ENCODE data around the gene ADAM22. TPM values are rescaled to one million over a fixed set of nuclear protein-coding genes. Genes with fewer than 3 reads are reported as not detected.

ADAM22 gene
- total RNA-seq, 1 donor from 2014 or later: 2.3 TPM

- no peak for DNase-seq (ENCODE audit: low spot score)
Observed at GRCh38 chr7:88041583-88041982, 107.5 kb downstream of the ADAM22 start.

DNA sequence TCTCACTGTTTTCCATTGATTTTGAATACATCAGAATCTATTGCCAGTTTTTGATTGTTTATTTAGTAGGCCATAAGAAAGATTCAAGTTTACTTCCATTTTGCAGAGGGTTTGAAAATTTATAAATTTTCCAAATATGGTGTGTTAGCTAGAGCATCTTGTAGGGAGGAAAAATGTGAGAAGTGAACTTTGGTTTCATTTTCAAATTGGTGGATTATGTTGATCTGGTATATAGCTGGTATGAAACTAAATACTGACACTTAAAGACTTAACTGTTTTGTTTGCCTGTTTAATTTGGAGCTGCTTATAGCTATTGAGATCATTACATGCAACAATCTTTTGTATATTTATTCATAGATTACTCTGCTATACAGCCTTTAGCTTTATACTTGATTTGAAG, 108.1 kb downstream of the ADAM22 start:
- DNase-seq (ENCODE audit: low spot score): no peak

DNA sequence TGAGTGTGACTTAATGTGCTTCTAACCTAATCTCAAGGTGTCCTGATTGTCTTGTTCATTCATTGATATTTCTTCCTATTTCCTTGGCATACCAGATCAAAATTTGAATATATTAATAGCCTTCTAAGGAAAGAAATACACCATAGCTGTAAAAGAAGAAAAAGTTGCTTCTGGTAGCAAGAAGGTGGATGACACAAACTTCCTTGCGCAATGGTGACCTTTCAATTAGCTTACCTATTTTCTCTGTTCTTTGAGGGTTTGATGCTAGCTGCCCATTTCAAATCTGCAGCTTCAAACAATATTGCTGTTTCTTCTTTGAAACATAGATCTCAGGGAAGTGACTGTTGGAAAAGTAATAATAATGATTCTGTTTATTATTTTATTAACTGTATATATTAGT, 108.8 kb downstream of the ADAM22 start:
- no peak for DNase-seq (ENCODE audit: low spot score)

- DNase-seq (ENCODE audit: low spot score): no peak
Observed at GRCh38 chr7:88044069-88044468, 110.0 kb downstream of the ADAM22 start.

DNA sequence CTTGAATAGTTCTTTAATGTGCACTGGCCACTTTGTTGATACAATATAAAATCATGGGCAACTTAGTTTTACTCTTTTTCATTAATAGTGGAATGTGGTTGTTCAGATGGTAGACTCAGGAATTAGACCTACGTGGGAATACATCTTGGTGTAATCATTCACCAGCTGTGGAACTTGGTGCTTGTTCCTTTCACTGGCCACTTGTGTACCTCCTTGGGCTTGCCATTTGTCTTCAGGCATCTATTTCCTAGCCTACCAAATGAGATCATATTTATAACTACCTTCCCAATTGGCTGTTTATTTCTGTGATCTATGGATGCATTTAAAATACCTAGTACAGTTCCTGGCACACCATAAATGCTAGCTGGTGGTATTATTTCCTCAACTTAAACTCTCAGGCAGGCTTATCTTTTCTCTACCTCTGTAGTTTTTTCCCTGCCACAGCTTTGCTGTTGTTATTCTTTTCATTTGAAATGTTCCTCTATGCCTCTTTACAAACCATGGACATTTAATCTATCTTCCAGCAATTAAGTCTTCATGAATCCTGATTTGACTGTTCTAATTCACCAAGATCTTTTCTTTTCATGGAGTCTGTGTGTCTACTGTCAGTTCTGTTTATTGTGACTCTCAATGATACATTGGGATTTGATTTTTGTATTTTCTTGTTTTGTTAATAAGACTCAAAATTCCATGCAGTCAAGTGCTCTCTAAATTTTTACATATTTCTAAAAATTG, 113.0 kb downstream of the ADAM22 start:
- DNase-seq (ENCODE audit: low spot score): no peak

DNA sequence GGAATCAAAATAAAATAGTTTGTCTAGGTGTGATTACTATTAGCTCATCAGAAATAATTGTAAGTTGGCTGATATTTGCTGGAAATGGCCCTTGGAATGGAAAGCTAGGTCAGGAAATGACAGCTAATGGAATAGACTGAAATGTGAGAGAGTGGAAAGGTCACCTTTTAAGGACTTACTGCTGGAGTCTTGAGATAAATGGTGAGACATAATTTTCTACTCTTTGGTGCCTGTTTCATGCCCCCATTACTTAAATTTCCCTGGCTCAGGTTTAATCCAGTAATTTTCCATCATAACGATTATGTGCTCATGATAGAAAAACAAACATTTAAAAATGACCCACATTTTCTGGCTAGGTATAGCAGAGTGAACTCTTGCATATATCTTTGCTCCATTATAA, 123.6 kb downstream of the ADAM22 start:
- DNase-seq (ENCODE audit: low spot score): no peak

GRCh38 chr7:88062238-88062637, 128.2 kb downstream of the ADAM22 start:
- DNase-seq (ENCODE audit: low spot score): no peak

DNA sequence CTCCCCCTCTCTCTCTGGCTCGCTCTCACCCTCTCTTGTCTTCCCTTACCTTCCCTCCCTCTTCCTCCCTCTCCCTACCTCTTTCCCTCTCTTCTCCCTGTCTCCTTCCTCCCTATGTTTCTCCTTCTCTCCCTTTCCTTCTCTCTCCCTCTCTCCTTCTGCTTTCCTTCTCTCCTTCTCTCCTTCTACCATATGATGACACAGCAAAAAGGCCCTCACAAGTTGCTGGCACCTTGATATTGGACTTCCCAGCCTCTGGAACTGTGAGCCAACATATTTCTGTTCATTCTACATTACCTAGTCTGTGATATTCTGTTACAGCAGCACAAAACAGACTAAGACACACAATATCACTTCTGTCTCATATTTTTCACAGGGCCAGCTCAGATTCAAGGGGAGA, 135.0 kb downstream of the ADAM22 start:
- DNase-seq (ENCODE audit: low spot score): no peak

DNA sequence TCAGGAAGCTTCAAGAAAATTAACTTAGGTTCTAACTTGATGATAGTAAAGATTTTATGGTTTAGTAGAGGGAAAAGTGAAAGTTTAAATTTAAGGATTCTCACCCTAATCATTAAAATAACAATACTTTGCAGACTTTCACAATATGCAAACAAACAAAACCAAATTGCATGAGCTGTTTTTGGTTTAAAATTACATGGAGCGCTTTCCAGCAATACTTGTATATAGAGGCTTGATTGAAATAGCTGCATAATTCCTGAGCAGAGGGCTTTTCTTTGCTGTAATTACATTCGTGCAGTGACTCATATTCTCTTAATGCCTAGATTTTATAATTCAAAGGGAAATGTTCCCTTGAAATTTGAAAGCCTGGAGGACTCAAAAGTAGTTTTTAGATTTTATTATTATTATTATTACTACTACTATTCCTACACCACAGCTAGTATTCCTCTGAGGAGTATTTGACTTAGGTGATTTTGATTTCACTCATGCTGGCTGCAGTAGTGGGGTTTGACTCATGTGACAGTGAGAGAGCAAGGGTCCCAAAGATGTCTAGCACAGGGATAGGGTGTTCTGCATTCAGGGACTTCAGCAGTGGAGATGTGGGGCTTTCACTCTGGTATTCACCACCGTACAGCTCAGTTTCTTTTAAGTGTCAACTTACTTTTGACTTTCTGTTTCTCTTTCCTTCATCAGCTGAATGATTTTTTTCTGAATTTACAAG, 138.1 kb downstream of the ADAM22 start:
- no peak for DNase-seq (ENCODE audit: low spot score)

GRCh38 chr7:88072715-88073055, 138.6 kb downstream of the ADAM22 start:
- DNase-seq (ENCODE audit: low spot score): no peak

DNA sequence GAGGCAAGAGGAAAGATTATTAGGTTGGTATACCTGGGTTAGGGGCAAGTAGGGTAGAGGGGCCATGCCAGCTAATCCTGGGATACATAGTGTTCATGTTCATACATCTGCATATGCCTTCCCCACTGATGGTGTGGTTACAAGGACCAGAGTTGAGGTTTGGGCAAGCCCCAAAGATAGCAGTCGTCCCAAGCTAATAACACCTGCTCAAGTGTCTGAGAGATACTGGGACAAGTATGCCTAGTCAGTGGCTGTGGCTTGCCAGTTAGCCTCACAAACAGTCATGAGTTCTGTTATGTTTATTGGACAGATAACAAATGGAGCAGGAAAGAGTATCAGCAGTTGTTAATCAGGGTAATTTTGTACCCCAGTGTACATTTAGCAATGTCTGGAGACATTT, 139.6 kb downstream of the ADAM22 start:
- no peak for DNase-seq (ENCODE audit: low spot score)

DNA sequence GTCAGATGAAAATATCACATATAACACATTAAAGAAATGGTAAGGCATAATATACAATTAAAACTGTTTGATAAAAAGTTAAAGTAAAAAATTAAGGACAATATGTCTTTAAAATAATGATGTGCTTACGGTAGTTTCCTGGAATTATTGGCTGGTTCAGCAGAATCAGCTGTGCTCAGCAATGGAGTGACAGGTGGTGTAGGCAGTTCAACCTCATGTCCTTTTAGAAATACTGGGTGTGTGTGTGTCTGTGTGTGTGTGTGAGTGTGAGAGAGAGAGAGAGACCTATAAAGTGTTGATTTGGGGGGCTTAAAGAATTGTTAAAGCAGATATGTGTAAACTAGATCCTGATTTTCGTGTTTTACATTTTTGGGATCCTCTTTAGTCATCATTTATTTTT, 141.2 kb downstream of the ADAM22 start:
- DNase-seq (ENCODE audit: low spot score): no peak

GRCh38 chr7:88083883-88084282, 149.8 kb downstream of the ADAM22 start:
- DNase-seq (ENCODE audit: low spot score): no peak

DNA sequence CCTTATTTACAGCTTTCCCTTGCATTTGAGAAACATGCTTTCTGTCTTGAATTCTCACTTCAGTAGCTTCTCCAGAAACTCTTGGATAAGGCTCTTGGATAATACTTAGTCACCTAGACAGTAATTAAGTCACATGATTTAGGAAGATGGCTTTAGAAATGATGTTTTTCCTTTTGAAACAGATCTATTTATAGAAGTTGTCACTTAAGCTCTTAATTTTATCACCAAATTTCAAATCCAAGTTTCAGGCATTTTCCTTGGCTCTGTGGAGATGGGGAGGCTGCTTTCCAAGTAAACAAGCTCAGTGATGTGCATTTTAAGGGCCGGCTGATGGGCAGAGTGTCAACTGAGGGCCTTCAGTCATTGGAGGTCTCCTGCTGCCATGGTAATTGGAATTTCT, 155.5 kb downstream of the ADAM22 start:
- no peak for DNase-seq (ENCODE audit: low spot score)

- no peak for DNase-seq (ENCODE audit: low spot score)
Observed at GRCh38 chr7:88090240-88090639, 156.2 kb downstream of the ADAM22 start.

- no peak for DNase-seq (ENCODE audit: low spot score)
Observed at GRCh38 chr7:88090671-88091070, 156.6 kb downstream of the ADAM22 start.

GRCh38 chr7:88091988-88092675, 158.1 kb downstream of the ADAM22 start:
- no peak for DNase-seq (ENCODE audit: low spot score)

DNA sequence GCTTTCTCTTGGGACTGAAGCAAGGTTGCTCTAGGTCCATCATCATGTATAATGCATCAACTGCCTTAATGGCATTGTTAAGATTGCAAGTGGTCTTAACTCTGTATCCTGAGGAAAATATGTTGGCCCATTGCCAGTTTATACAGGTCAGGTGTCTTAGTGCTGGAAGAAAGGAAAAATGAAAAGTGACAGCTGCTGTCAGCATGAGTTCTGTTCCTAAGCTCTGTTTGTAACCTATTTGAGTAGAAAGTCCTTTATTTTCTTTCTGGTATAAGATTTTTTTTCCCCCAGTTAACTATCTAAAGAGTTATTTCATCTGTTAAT, 158.6 kb downstream of the ADAM22 start:
- DNase-seq (ENCODE audit: low spot score): no peak

GRCh38 chr7:88101769-88102168, 167.7 kb downstream of the ADAM22 start:
- DNase-seq (ENCODE audit: low spot score): no peak

DNA sequence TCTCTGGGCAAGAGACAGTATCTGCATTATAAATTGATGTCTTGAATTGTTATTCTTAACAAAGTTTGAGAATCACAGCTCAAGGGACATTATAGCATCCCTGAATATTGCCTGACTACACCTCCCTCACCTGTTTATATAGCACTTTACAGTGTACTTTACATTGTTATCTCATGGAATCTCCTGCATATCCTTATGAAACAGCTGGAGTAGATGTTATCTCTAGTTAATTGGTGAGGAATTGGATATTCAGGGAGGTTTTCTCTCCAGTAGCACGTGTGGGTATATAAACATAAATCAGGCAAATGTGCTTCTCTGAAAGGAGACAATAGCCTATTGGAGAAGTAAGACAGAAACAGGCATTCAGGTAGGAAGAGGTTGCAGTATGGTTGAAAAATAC, 168.6 kb downstream of the ADAM22 start:
- DNase-seq (ENCODE audit: low spot score): no peak

DNA sequence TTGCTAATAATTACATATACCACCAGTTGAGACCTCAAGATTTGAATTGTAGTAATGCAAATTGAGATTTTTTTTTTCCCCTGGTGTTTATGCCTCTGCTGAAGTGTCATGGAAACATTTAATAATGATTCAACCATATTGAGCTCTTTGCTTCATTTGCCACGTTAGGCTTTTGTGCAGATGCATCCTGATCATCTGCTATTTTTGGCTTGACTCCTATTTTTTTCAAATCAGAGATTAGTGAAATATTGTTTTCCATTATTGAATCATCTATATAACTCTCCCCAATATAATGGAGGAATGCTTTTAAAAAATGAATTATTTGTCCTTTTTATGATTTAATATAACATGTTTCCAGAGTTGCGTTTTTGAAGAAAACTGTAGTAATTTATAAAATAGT, 170.7 kb downstream of the ADAM22 start:
- DNase-seq (ENCODE audit: low spot score): no peak

DNA sequence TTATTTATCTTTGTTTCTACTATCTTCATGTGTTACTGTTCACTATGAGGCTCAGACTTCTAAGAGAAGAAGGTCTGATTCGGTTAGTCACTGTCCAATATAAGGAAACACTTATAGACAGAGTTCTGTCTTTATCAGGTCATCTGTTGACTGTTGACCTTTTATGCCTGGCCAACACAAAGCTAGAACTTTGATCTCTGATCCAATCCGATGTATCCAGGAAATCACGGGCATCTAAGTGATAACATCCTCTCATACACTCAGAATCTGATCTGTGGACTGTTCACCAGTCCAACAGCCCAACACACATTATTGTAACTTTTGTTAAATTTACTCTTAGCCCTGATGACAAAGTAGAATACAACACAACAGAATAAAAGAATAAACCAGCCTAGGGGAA, 171.2 kb downstream of the ADAM22 start:
- no peak for DNase-seq (ENCODE audit: low spot score)

DNA sequence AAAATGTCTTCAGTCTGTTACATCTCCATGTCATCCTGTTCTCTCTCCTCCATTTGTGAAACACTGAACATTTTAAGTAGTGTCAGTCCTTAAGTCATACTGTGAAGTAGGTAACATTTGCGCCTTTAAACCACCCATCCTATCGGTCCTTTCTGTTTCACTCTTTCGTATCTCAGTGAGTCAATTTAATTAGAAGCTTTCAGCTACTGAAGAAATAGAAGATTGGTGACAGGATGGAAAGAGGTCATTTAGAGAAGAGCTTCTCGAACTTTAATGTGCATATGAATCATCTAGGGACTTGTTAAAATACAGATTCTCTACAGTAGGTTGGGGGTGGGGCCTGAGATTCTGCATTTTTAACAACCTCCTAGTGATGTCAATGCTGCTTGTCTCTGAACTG, 172.4 kb downstream of the ADAM22 start:
- no peak for DNase-seq (ENCODE audit: low spot score)
